Stimulated activated naive CD4-positive, alpha-beta T cell (primary cell): ENCODE measurements around the gene RNF115.
"Not testable (repeated sequence)": the region's sequence is repeated elsewhere in the genome, so short reads cannot be mapped to it uniquely, and the experiment has no call there.

Source experiments
- DNase-seq, 6 experiments: peaks; one replicate each; lab custom pipeline; 2025; lab: John Stamatoyannopoulos, UW

The RNF115 gene

DNA sequence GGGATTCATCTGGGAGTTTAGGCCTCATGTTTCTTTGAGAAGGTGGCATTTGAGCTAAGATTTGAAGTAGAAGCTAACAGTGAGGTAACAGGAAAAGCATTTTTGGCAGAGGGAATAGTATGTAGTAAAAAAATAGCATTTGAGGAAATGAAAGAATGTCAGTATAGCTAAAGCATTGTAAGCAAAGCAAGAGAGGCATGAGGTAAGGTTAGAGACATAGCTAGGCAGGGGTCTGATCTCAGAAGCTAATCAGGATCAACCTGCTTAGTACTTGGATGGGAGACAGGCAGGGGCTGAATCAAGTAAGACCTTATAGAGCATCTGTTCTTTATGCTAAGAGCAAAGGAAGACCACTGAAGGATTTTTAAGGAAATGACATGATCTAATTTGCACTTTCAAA, 4.1 kb upstream of the RNF115 start:
- DNase-seq = no peak

DNA sequence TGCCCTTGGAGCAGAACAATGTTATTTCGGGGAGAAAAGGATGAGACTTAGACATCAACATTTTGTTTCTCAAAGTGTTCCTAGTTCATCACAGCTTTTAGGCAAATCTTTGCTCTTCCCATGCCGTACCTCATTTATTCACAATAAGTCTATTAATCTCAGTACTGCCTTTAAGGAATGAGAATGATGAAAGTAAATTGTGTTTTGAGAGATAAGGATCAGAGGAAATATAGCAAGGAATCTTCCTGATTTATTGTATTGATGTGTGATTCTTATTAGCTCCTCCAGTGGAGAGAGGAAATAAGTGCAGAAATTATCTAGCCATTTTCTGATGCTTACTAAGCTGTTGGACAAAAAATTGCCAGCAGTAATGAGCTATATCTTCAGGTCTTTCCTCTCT, 2.1 kb upstream of the RNF115 start:
- DNase-seq = no peak

DNA sequence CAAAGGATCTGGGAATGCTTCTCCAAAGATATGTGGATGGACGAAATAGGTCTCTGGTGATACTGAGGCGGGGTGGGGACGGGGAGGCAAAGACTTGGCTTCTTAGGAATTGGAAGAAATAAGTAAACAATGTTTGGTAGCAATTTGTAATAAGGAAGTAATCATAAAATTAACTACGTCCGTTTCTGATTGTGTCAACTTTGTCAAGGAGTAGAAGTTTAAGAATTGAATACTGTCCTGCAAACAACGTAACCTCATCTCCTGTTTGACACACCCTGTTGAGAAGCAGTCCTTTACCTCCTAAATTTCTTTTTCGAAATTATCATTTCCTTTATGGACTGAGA, 576 bp upstream of the RNF115 start:
- DNase-seq = no peak

DNA sequence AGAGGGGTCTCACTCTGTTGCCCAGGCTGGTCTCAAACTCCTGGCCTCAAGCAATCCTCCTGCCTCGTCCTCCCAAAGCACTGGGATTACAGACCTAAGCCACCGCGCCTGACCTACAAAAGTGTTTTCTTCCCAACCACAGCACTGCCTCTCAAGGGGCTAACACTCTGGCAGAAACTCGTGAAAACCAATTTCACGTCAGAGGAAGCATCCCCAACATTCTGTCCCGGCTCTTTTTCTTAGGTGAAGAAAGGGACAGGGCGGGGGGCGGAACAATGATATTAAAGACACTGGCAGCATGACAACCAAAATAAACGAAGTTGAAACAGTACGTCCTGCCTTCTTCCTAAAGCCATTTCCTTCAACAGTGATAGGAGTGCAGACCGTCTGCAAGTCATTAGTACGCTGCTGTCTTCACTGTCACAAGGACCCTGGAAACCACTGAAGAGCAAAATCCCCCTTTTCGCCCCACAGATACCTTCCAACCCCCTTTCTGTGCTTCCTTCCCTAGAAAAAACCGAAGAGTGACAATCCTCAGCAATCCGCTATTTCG, 1.0 kb downstream of the RNF115 start:
- DNase-seq = not testable (repeated sequence)

DNA sequence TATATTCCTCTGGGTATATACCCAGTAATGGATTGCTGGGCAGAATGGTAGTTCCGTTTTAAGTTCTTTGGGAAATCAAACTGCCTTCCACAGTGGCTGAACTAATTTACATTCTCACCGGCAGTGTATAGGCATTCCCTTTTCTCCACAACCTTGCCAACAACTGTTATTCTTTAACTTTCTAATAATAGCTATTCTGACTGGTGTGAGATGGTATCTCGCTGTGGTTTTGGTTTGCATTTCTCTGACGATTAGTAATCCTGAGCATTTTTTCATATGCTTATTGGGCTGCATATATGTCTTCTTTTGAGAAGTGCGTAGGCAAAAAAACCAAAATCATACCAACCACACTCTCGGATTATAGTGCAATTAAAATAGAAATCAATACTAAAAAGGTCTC, 5.8 kb downstream of the RNF115 start:
- not testable (repeated sequence) for DNase-seq

DNA sequence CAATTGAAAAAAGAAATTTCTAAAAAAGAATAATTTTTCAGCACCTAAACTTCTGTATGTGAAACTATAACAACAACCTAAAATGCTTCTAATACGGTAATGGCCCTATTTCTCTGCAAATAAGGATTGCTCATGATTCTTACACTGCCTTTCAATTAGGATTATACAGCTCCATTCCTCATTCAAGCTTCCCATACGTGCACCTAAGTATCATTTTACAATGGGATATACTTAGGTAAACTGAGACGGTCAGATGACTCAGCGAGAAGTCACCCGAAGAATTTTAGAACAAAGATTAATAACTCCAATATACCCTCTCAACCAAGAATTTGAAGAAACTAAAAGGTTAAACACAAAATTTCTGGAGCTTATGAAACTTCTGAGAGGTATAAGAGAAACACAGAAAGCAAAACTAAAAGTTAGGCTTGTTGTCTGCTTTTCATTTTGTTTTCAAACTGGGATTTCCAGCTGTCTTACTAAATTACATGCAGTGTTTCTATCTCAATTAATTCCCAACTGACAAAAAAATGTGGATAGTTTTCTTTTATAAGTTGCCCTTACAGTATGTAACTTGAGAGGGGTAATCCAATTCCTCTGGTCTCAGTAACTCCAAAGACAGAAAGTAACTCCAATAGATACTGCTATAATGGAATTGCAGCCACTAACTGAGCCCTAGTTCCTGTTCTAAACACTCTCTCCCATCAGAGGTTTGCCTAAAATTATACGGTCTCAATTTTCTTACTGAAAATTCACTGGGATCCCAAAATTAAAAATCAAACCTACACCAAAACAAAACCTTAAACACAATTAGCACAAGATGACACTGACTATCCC, 10.7 kb downstream of the RNF115 start:
- DNase-seq = not testable (repeated sequence)

DNA sequence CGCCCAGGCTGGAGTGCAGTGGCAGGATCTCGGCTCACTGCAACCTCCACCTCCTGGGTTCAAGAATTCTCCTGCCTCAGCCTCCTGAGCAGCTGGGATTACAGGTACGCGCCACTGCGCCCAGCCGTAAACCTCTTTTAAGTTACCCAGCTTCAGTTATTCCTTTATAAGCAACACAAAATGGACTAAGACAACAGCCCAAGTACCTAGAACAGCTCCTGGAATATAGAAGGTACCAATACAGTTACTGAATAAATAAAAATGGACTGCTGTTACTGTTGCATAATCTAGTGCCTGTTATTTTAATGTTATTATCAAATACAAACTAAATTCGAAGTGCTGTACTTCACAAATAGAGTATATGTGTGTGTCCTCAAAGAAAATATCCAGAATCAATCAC, 17.1 kb downstream of the RNF115 start:
- no peak for DNase-seq

DNA sequence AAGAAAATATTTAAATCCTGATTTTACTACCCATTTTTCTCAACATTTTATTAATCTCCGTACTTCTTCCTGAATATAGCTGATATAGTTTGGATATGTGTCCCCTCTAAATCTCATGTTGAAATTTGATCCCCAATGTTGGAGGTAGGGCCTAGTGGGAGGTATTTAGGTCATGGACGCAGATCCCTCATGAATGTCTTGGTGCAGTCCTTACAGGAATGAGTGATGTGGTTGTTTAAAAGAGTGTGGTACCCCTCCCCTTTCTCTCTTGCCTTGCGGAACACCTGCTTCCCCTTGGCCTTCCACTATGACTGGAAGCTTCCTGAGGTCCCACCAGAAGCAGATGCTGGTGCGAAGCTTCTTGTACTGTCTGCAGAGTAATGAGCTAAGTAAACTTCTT, 17.5 kb downstream of the RNF115 start:
- no peak for DNase-seq

DNA sequence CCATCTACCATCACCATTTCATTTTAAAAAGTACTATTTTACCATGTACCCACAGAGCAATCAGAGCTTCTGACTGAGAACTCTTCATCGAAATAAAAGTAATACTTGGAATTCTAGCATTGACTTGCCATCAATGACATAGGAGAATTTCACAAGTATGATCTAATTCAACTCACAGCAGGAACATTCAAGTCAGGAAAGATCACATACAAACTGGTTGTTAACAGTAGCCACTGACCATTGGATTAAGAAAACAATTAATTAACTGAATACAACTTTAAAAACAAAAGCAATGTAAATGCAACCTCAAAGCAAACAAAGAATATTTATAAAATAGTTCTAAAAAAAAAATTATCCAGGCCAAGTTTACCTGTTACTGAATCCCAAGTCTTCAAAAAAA, 18.8 kb downstream of the RNF115 start:
- DNase-seq = no peak

DNA sequence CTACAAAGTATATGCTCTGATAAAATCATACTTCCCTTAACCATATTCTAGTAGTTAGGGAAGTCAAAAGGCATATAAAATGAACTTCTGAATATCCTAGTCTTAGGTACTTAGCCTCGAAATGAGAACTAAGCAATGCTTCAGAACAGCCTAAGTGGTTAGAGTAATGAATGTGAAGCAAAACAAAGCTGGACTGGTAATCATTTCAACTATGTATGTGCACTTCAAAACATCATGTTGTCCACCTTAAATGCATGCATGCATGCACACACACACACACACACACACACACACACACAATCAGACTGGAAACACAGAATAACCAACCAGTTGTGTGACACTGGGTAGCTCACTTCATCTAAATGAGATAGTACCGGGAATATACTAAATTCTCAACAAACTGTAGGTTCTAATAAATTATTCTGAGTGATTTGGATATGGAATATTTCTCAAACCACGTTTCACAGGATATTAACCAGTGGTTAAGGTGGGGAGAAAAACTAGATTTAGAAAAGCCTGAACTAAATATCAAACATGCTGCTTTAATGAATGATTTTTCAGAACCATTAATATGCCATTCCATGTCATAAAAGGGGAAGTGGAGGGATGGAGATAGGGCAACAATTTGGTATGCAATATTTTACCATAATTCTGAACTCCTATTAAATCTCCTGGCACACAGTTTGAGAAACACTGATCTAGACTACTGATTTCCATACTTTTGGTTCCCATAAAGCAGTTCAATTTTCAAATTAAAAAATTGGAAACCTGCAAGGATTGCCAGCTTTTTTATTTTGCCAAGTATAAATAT, 19.5 kb downstream of the RNF115 start:
- DNase-seq = no peak

DNA sequence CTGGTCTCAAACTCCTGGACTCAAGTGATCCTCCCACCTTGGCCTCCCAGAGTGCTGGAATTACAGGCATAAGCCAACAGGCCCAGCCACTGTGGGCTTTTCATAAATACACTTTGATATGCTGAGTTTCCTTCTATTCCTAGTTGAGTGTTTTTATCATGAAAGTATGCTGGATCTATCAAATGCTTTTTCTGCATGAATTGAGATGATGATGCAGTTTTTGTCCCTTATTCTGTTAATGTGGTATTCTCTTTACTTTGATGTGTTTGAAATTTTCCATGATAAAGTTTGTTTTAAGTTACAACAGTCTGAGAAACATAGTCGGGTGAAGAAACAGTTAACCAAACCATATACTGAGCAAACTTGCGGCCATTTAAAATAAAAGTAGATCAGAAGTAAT, 24.1 kb downstream of the RNF115 start:
- no peak for DNase-seq

DNA sequence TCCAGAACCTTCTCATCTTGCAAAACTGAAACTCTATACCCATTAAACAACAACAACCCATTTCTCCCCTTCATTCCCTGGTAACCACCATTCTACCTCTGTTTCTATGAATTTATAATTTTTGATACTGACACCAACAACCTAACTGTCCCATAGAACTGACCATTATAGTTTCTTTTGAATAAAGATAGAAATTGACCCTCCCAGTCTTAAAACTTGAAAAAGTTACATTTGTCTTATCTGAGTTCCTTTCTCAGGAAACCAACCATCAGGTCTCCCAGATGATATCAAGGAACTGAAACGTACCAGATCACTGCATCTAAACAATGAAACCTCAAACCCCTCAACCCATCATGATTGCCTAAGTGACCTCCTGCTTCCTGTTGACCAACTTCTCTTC, 27.1 kb downstream of the RNF115 start:
- DNase-seq = no peak

DNA sequence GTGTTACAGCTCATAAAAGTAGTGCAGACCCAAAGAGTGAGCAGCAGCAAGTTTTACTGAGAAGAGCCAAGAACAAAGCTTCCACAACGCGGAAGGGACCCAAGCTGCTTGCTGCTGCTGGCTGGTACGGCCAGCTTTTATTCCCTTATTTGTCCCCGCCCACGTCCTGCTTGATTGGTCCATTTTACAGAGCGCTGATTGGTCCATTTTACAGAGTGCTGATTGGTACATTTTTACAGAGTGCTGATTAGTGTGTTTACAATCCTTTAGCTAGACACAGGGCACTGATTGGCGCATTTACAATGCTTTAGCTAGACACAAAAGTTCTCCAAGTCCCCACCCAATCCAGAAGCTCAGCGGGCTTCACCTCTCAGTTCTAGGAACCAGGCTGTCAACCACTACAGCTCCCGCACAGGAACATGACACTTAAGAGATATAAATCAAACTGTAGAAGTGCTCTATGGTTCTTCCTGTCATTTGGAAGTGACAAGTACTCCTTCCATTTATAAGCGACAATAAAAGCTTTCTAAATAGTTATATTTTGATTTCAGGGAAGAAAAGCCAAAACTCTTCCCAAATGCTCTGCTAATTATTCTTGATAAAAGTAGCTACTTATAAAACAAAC, 28.5 kb downstream of the RNF115 start:
- no peak for DNase-seq

DNA sequence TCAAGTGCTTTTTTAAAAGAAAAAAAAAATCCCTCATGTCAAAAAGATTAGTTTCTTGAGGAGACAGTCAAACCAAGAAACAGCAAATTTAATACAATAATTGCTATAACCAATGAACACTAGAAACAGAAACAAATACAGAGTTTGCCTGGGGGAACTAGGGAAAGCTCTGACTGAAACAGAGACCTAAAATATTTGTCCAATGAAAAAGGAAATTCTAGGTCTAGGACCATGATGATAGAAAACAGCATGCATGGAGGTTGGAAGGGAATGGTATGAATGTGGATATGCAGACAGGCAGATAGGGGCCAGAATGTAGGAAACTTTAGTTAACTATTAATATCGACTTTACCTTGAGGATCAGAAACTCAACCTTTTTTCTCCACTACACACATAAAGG, 31.4 kb downstream of the RNF115 start:
- DNase-seq = no peak

DNA sequence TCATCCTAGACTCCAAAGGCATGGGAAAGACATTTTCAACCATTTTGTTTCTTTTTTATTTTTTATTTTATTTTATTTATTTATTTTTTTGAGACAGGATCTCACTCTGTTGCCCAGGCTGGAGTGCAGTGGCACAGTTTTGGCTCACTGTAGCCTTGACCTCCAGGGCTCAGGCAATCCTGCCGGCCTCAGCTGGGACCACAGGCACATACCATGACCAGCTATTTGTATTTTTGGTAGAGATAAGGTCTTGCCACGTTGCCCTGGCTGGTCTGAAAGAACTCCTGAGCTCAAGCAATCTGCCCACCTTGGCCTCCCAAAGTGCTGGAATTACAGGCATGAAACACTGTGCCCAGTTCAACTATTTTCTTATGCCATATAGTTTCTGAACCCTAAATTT, 32.0 kb downstream of the RNF115 start:
- not testable (repeated sequence) for DNase-seq

DNA sequence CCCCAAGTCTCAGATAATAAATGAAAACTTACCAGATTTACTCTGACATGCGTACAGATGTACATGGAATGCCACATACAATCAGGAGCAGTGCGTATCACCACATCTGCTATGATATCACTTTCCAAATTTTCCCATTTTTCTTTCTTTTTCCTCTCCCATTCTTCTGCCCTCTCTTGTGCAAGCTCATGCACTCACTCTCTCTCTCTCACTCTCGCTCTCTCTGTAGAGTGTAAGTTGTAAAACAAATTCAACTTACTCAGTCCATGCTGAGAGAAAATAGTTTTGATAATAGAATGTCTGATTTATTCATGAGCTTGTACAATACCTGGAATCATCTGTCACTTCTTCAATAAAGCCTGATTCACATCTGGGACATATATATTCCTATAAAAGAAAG, 35.3 kb downstream of the RNF115 start:
- no peak for DNase-seq

DNA sequence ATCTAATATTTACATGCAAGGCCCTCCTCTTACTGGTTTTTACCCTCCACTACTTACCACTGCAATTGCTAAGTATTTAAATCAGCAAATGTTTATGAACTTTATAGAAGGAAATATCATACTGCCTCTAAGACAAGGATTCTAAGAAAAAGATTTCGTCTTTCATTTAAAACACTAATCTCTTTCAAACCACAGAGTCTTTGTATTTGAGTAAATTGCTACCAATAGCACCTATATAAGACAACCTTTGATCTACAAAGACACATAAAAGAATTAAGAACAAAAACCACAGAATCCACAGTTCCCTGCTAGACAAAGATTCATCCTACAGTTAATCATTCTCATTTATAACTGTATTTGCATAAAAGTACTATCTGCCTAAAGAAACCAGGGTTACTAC, 37.6 kb downstream of the RNF115 start:
- DNase-seq = peak in 1 of 6 experiments; percentile 2

DNA sequence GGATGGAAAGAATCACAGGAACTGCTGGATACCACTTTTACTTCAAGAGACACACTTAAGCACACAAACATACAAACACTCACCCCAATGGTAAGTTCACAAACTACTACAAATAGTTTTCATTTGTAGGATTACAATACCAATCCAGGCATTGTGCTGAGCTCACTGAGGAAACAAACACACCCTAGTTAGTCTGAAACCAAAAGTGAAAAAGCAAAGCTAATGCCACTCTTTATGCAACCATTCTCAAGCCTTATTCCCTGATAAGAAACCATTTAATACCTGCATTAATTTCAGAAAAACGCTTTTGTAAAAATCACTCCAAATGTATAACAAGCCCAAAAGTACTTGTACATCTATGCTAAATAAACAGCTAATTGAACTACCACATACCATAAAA, 38.3 kb downstream of the RNF115 start:
- no peak for DNase-seq

DNA sequence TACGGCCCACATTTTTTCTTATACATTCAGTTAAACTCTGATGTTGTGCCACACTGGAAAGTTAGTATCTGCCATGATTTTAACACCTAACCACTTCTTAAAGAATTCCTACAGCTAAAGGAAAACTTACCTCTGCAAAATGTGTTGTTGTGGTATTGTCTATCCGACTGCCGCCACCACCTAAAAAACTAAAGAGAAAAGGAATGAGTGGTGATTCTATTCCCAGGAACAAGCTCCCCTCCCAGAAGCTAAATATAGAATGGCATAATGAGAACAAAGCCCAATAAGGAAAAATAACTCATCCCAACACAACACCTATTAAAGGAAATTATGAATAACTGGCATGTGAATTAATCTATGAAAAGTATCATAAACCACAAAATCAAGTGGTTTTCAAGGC, 39.5 kb downstream of the RNF115 start:
- no peak for DNase-seq

DNA sequence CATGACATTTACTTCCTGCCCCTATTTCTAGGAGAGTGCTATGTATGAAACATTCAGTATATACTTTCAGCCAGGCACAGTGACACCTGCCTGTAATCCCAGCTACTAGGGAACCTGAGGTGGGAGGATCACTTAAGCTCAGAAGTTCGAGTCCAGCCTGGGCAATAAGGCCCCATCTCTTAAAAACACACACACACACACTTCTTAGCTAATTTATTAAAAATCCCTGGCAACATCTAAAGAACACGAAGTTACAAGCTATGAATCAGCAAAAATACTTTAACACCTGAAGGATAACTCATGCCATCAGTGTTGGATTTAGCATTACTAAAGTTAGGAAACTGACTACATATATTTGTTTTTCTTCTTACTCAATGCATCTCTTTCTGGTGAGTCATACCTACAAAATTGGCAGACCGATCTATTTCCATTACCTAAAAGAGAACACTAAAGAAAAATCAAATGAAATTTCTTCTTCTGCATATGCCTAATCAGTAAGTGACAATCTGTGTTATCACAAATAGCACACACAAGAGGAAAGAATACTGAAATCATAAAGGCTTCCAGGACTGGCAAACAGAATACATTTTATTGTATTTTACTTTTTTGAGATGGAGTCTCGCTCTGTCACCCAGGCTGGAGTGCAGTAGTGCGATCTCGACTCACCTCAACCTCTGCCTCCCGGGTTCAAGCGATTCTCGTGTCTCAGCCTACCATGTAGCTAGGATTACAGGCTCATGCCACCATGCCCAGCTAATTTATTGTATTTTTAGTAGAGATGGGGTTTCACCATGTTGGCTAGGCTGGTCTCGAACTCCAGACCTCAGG, 41.4 kb downstream of the RNF115 start:
- DNase-seq = no peak

DNA sequence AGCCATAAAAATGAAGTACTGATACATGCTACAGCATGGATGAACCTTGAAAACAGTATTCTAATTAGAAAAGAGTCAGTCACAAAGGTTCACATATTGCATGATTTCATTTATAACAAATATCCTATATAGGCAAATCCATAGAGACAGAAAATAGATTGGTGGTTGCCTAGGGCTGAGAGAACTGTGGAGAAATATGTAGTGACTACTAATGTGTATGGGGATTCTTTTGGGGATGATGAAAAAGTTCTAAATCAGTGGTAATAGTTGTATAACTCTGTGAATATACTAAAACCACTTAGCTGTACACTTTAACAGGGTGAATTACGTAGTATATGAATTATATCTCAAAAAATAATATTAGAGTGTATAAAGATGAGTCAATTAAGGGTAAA, 45.8 kb downstream of the RNF115 start:
- DNase-seq = no peak
